Measurements from ENCODE around the gene MLF2. TPM values are rescaled to one million over a fixed set of nuclear protein-coding genes. Genes with fewer than 3 reads are reported as not detected.
"Not testable (repeated sequence)": the region's sequence is repeated elsewhere in the genome, so short reads cannot be mapped to it uniquely, and the experiment has no call there.

MLF2 gene
- polyA plus RNA-seq, 3 donors: 78.2 to 196 (median 188) TPM

DNA sequence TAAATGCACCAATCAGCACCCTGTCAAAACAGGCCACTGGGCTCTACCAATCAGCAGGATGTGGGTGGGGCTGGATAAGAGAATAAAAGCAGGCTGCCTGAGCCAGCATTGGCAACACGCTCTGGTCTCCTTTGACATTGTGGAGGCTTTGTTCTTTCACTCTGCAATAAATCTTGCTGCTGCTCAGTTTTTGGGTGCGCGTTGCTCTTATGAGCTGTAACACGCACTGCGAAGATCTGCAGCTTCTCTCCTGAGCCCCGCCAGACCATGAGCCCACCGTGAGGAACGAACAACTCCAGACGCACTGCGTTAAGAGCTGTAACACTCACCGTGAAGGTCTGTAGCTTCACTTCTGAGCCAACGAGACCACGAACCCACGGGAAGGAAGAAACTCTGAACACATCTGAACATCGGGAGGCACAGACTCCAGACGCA, 44.0 kb downstream of the MLF2 start:
- no peak overlapping the region for H3K27ac ChIP-seq (ENCODE audit: low read depth, low read length)
- WGBS, 3 donors: 53 to 79% (median 66%) methylated on average over 16 of the region's 16 CpGs

- not testable (repeated sequence) for H3K27ac ChIP-seq (ENCODE audit: low read depth, low read length)
- WGBS, 3 donors: 85 to 93% (median 92%) methylated on average over 15 to 21 of the region's 21 CpGs
These were observed 44.6 kb downstream of the MLF2 start for GRCh38 chr12:6708351-6708750.

- H3K27ac ChIP-seq (ENCODE audit: low read depth, low read length): no peak overlapping the region
- 12 to 15% (median 14%) methylated on average over 10 of the region's 10 CpGs for WGBS, 3 donors
These were observed 49.3 kb downstream of the MLF2 start for GRCh38 chr12:6703631-6704030.

DNA sequence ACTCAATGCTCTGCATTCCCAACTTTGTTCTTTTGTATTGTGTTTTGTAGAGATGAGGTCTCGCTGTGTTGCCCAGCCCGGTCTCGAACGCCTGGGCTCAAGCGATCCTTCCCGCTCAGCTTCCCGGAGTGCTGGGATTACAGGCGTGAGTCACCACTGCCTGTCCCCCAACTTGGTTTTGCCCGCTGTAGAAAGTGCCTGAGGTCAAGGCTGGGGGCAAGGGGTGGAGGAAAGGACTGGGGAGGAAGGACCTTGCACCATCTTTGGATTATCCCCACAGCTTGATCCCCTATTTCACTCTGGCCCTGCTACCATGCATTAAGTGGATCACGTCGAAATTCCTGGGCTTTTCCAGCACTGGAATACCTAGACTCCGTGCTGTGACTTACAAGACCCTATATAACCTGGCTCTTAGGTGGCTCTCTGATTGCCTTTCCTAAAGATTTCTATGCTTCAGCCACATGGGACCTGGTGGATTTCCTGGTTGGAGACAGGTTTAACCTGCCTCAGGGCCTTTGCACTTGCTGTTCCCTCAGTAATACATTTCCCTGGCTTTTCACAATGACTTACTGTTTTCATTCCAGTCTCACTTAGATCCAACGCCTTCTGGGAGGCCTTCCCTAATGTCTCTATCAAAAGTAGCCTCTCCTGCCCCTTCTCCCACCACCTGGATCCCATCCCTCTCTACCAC, 51.7 kb downstream of the MLF2 start:
- H3K27ac ChIP-seq (ENCODE audit: low read depth, low read length): no peak overlapping the region
- WGBS, 3 donors: 28 to 31% (median 29%) methylated on average over 13 of the region's 13 CpGs

DNA sequence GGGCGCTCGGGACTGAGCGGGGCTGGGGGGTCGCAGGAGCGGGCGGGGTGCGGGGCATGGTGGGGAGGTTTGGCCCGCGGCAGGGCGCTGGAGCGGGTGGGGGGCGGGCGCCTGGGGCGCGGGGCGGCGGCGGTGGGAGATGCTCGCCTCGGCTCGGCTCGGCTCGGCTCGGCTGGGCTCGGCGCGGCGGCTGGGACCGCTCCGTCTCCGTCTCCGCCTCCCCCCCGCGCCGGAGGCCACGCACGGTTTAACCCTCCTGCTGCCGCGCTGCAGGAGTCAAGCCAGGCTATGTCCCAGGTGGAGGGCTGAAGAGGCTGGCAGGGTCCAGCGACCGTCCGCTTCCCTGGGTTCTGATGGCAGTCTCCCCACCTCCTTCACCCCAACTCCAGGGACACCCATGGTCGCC, 52.3 kb downstream of the MLF2 start, which contains the start of gene PIANP:
Gene PIANP, minus strand, starts transcription at position 170 of the 406 bp plus-strand sequence. CDS start 2,754 bp downstream, outside the sequence.
- H3K27ac ChIP-seq (ENCODE audit: low read depth, low read length): no peak within 1 kb of the TSS
- WGBS, 3 donors: 0 to 1% (median 1%) methylated on average over 10 to 40 of the region's 43 CpGs

GRCh38 chr12:6699989-6700645, 52.8 kb downstream of the MLF2 start:
- WGBS, 3 donors: 0 to 2% (median 0%) methylated on average over 36 to 65 of the region's 65 CpGs
- no peak overlapping the region for H3K27ac ChIP-seq (ENCODE audit: low read depth, low read length)

DNA sequence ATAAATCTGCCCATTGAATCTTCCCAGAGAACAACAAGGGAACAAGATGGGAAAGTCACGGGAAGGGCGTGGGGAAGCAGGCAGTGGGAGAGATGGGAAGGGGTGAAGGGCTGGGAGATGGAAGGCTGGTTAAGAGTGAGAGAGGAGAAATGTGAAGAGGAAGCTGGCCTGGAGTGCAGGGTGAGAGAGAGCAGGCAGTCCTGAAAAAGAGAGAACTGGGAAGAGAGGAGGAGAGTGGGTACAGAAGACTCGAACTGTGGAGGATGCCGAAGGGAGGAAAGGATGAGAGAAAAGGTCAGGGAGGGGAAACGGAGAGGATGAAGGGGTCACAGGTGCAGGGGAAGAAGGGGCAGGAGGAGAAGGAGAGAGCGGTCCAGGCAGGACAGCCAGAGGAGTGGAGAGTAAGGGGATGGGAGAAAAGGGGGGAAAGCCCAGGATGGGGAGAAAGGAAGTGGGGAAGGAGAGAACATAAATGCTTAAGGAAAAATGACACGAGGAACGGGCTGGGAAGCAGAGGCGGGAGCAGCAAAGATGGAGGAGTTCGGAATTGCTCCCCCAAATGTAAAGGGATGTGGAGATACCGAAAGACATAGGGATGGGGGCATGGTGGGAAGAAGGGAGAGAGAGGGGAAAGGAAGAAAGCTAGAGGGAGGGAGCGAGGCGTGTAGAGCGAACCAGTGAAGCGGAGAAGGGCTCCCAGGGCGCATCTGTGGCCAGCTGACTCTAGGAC, 53.5 kb downstream of the MLF2 start:
- no peak overlapping the region for H3K27ac ChIP-seq (ENCODE audit: low read depth, low read length)
- WGBS, 3 donors: 15 to 23% (median 22%) methylated on average over 11 to 16 of the region's 16 CpGs

- 49 to 57% (median 55%) methylated on average over 8 of the region's 8 CpGs for WGBS, 3 donors
- no peak overlapping the region for H3K27ac ChIP-seq (ENCODE audit: low read depth, low read length)
These were observed 54.4 kb downstream of the MLF2 start for GRCh38 chr12:6698352-6699046.

Other genes starting within 250 kb of the MLF2 start
- gene GAPDH, start 218.6 kb downstream of the MLF2 start, polyA plus RNA-seq: 1,000 to 10,000 TPM in 2 of 3 donors, 100 to 1,000 TPM in 1; 763 to 1,731 (median 1,287) TPM
- gene IFFO1, start 197.1 kb downstream of the MLF2 start, polyA plus RNA-seq: 10 to 100 TPM in 2 of 3 donors, 1 to 10 TPM in 1; 7.3 to 18.7 (median 15.3) TPM
- gene NOP2, start 184.8 kb downstream of the MLF2 start, polyA plus RNA-seq: 10 to 100 TPM; 11.8 to 42.9 (median 22.0) TPM
- 100 to 1,000 TPM in 1 of 3 donors, 10 to 100 TPM in 2; 77.3 to 133 (median 92.3) TPM for gene CHD4, start 145.8 kb downstream of the MLF2 start, polyA plus RNA-seq
- 1 to 10 TPM in 1 of 3 donors, under 1 TPM in 2; 0.11 to 1.0 (median 0.35) TPM for gene LPAR5, start 117.2 kb downstream of the MLF2 start, polyA plus RNA-seq
- gene ACRBP, start 105.7 kb downstream of the MLF2 start, polyA plus RNA-seq: 1 to 10 TPM in 1 of 3 donors, under 1 TPM in 1, not detected in 1; 0.74 to 1.6 TPM
- 10 to 100 TPM; 23.2 to 28.7 (median 25.2) TPM for gene ING4, start 90.0 kb downstream of the MLF2 start, polyA plus RNA-seq
- gene ZNF384, start 63.8 kb downstream of the MLF2 start, polyA plus RNA-seq: 10 to 100 TPM; 25.2 to 35.8 (median 25.7) TPM
- under 1 TPM in 2 of 3 donors, not detected in 1; 0.09 to 0.49 TPM for gene PIANP, start 52.3 kb downstream of the MLF2 start, polyA plus RNA-seq
- gene COPS7A, start 29.1 kb downstream of the MLF2 start, polyA plus RNA-seq: 10 to 100 TPM; 33.5 to 71.9 (median 66.1) TPM
- gene PTMS, start 13.2 kb upstream of the MLF2 start, polyA plus RNA-seq: 100 to 1,000 TPM in 2 of 3 donors, 10 to 100 TPM in 1; 71.7 to 632 (median 263) TPM
- 1 to 10 TPM in 2 of 3 donors, under 1 TPM in 1; 0.08 to 3.0 (median 1.0) TPM for gene LAG3, start 19.4 kb upstream of the MLF2 start, polyA plus RNA-seq
- gene CD4, start 36.4 kb upstream of the MLF2 start, polyA plus RNA-seq: 10 to 100 TPM in 1 of 3 donors, 1 to 10 TPM in 2; 3.7 to 11.2 (median 7.6) TPM
- gene GPR162, start 68.7 kb upstream of the MLF2 start, polyA plus RNA-seq: 1 to 10 TPM; 2.0 to 5.1 (median 5.1) TPM
- gene P3H3, start 75.3 kb upstream of the MLF2 start, polyA plus RNA-seq: 1 to 10 TPM; 5.4 to 9.0 (median 7.4) TPM
- 1 to 10 TPM in 1 of 3 donors, under 1 TPM in 2; 0.86 to 1.7 (median 0.89) TPM for gene GNB3, start 87.8 kb upstream of the MLF2 start, polyA plus RNA-seq
- 1 to 10 TPM in 1 of 3 donors, under 1 TPM in 2; 0.52 to 1.1 (median 0.64) TPM for gene CDCA3, start 98.1 kb upstream of the MLF2 start, polyA plus RNA-seq
- gene USP5, start 99.0 kb upstream of the MLF2 start, polyA plus RNA-seq: 10 to 100 TPM; 14.7 to 32.5 (median 28.5) TPM
- gene TPI1, start 114.4 kb upstream of the MLF2 start, polyA plus RNA-seq: 100 to 1,000 TPM; 244 to 500 (median 371) TPM
- 1 to 10 TPM; 5.4 to 6.2 (median 5.6) TPM for gene SPSB2, start 120.2 kb upstream of the MLF2 start, polyA plus RNA-seq
- gene LRRC23, start 151.7 kb upstream of the MLF2 start, polyA plus RNA-seq: 10 to 100 TPM in 1 of 3 donors, 1 to 10 TPM in 2; 3.0 to 11.7 (median 4.8) TPM
- 10 to 100 TPM in 1 of 3 donors, 1 to 10 TPM in 2; 2.6 to 11.9 (median 4.1) TPM for gene ENO2, start 161.4 kb upstream of the MLF2 start, polyA plus RNA-seq
- 100 to 1,000 TPM in 2 of 3 donors, 10 to 100 TPM in 1; 38.1 to 127 (median 119) TPM for gene ATN1, start 174.8 kb upstream of the MLF2 start, polyA plus RNA-seq
- not detected for gene RNU7-1, start 190.7 kb upstream of the MLF2 start, polyA plus RNA-seq
- 100 to 1,000 TPM; 326 to 584 (median 368) TPM for gene C12orf57, start 190.9 kb upstream of the MLF2 start, polyA plus RNA-seq
- 10 to 100 TPM; 18.8 to 44.0 (median 24.2) TPM for gene PTPN6, start 198.2 kb upstream of the MLF2 start, polyA plus RNA-seq
- 100 to 1,000 TPM; 147 to 221 (median 166) TPM for gene PHB2, start 217.5 kb upstream of the MLF2 start, polyA plus RNA-seq
- 10 to 100 TPM; 11.2 to 26.6 (median 22.9) TPM for gene EMG1, start 217.8 kb upstream of the MLF2 start, polyA plus RNA-seq